OCI-LY7 (cell line): ENCODE data around the gene SLCO4A1. TPM values are rescaled to one million over a fixed set of nuclear protein-coding genes. Genes with fewer than 3 reads are reported as not detected.

Experiments
- BruUV-seq: library from RNA; stranded (reverse); fragments of 400-500 nt; replicated peaks from 2 replicates; lab custom pipeline; 2021; lab: Mats Ljungman, UMichigan
- CTCF ChIA-PET: fragments of 300-600 bp; sonication (Branson Sonifier 250); formaldehyde crosslinking; loops from one replicate; lab custom pipeline; 2022; ENCODE audit warnings: antibody characterized with exemption; ENCODE audit not compliant: unreplicated experiment; lab: Charles Lee
- POLR2A ChIA-PET: fragments of 300-600 bp; sonication (Branson Sonifier 250); formaldehyde crosslinking; loops from one replicate; lab custom pipeline; 2022; ENCODE audit warnings: antibody characterized with exemption; lab: Charles Lee
- DNase-seq: peaks from one replicate; pipeline ENCODE4 v3.0.0-alpha.2; 2015; ENCODE audit warnings: low spot score
- H2AFZ ChIP-seq: fragments of 200-600 bp; sonication (generic), shearing (Covaris generic); 2 replicates; pipeline ENCODE4 v1.6.1; 2014; ENCODE audit warnings: mild to moderate bottlenecking, antibody characterized with exemption, low read length, moderate library complexity
- H3K27ac ChIP-seq: fragments of 200-600 bp; sonication (generic); 2 replicates; pipeline ENCODE4 v1.5.1; 2014; ENCODE audit warnings: mixed run types, low read depth, mild to moderate bottlenecking, moderate library complexity, low read length, inconsistent platforms; ENCODE audit not compliant: poor library complexity, severe bottlenecking
- H3K36me3 ChIP-seq: fragments of 200-600 bp; sonication (generic); 2 replicates; pipeline ENCODE4 v1.6.1; 2014; ENCODE audit warnings: mild to moderate bottlenecking, antibody characterized with exemption, low read length, moderate library complexity, mixed read lengths; ENCODE audit not compliant: insufficient read depth
- H3K4me1 ChIP-seq: fragments of 200-600 bp; sonication (generic); 2 replicates; pipeline ENCODE4 v1.5.1; 2014; ENCODE audit warnings: mild to moderate bottlenecking, low read length; ENCODE audit not compliant: insufficient read depth, poor library complexity, severe bottlenecking
- H3K4me2 ChIP-seq: fragments of 200-600 bp; sonication (generic); 2 replicates; pipeline ENCODE4 v1.6.1; 2014; ENCODE audit warnings: mild to moderate bottlenecking, low read length
- H3K4me3 ChIP-seq: fragments of 200-600 bp; sonication (generic); 2 replicates; pipeline ENCODE4 v1.5.1; 2014; ENCODE audit warnings: mild to moderate bottlenecking, low read depth, low read length; ENCODE audit not compliant: poor library complexity, severe bottlenecking
- H3K79me2 ChIP-seq: fragments of 200-600 bp; sonication (generic); 2 replicates; pipeline ENCODE4 v1.6.1; 2016; ENCODE audit warnings: low read depth, mild to moderate bottlenecking, low read length, moderate library complexity, mixed read lengths; ENCODE audit not compliant: insufficient read depth
- H3K9me2 ChIP-seq: fragments of 200-600 bp; sonication (generic); 2 replicates; pipeline ENCODE4 v1.6.1; 2016; ENCODE audit warnings: mild to moderate bottlenecking, low read length, mixed read lengths; ENCODE audit not compliant: insufficient read depth
- H3K9me3 ChIP-seq: fragments of 200-600 bp; sonication (generic); 2 replicates; pipeline ENCODE4 v1.6.1; 2014; ENCODE audit warnings: mild to moderate bottlenecking, mixed run types, low read length, mixed read lengths
- H4K20me1 ChIP-seq: fragments of 200-600 bp; sonication (generic); 2 replicates; pipeline ENCODE4 v1.6.1; 2014; ENCODE audit warnings: mild to moderate bottlenecking, antibody characterized with exemption, low read length, moderate library complexity, mixed read lengths; ENCODE audit not compliant: insufficient read depth
- EZH2phosphoT487 ChIP-seq: fragments of 200-600 bp; sonication (generic); IDR thresholded peaks from 2 replicates; pipeline ENCODE4 v1.6.1; 2018; ENCODE audit warnings: low read depth, borderline replicate concordance, mild to moderate bottlenecking, mixed run types, antibody characterized with exemption, low read length, moderate library complexity, mixed read lengths
- intact Hi-C: fragments of 100-400 bp; cut with micrococcal nuclease; formaldehyde crosslinking; loops from one replicate; pipeline ENCODE4 v1.10.0; 2022; ENCODE audit not compliant: unreplicated experiment
- total RNA-seq, 2 experiments: library from RNA; depleted of rRNA in 1 of 2; stranded (reverse); fragments of >200 nt in 1 of 2; shearing (Covaris generic) in 1 of 2; gene quantifications; 2 replicates each; pipeline ENCODE4 v1.2.3, GENCODE V29; 2014 to 2022
- TF ChIP-seq, protein P1 (sequence below): fragments of 200-600 bp; sonication (generic); conservative IDR thresholded peaks from 2 replicates; pipeline ENCODE4 v1.5.1; 2014; ENCODE audit warnings: mild to moderate bottlenecking, antibody characterized with exemption, low read length, moderate library complexity, mixed read lengths

SLCO4A1 gene
- total RNA-seq, 2 experiments from 2014 or later: 34.3 to 52.4 TPM

DNA sequence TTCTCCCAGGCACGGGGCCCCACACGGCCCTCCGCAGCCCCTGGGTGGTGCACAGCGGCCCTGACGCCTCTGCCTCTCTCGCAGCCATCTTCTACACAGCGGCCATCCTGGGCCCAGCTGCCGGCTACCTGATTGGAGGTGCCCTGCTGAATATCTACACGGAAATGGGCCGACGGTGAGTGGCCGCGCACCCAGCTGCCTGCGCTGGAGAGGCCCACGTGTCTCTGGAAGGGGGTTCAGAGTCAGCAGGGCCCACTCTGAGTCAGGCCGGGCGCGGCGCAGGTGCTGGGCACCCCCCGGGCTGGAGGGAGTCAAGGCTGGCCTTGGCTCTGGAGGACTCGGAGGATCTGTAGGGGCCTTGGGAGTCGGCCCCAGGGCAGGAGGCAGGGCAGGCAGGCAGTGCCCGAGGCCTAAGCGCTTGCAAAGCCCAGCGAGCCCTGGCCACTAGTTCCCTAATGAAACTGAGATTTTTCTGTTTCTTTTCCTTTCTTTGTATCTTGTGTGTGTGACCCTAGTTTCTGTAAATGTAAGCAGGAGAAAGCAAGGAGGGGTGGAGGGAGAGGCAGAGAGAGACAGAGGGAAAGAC lies 16.4 kb downstream of the SLCO4A1 start:
- ChIA-PET CTCF (no interaction called here), POLR2A (interaction anchor here (0.6 kb wide), 1 partner anchor 130 kb away, joined by 3 read pairs; no protein-coding TSS in a partner anchor)

DNA sequence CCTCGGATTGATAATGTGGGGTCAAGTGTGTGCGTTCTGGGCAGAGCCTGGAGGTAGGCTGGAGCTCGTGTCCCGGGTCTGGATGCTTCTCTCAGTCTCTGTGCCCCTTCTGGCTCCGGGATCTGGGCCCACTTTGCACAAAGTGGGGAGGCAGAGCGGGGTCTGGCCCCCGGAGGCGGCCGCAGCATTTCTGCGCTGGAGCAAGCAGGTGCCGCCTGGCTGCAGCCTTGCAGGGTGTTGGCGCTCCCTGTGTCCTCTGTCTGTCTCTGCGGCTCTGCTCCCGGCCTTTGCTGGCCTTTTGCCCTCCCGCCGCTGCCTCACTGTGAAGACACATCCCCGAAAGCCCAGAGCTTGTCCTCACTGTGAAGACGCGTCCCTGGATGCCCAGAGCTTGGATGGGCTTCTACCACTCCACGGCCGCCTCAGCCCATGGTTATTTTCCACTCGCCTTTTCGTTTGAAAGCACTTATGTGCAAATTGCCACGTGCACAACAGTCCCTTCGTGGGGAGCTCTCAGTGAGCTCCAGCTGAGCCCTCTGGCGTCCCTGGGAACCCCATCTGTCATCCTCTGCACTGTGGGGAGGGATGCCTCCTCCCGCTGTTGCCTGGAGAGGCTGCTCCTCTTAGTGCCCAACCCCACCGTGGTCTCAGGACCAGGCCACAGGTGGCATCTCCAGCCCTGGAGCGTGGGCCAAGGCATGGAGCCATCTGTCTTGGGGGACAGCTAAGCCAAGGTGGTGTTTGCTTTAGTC lies 17.4 kb downstream of the SLCO4A1 start:
- no peak for DNase-seq
- no TSS peak for BruUV-seq
- intact Hi-C loops: no loop called here
- CTCF ChIA-PET: no interaction called here
- no peak overlapping the region for H3K27ac ChIP-seq
- H3K4me1 ChIP-seq: peaks cover 9% of the 10 kb centered on the region
- peaks cover 5% of the 10 kb centered on the region; the same call in 1 of the 2 replicates for H3K79me2 ChIP-seq
- POLR2A ChIA-PET: interaction anchor here (0.6 kb wide), 1 partner anchor 129 kb away, joined by 3 read pairs; no protein-coding TSS in a partner anchor
- H2AFZ ChIP-seq: no peak overlapping the region
- H3K9me3 ChIP-seq: no peaks in the 10 kb centered on the region
- peaks cover 73% of the 10 kb centered on the region for H3K36me3 ChIP-seq
- H3K4me2 ChIP-seq: no peak overlapping the region
- TF ChIP-seq, protein P1, sequence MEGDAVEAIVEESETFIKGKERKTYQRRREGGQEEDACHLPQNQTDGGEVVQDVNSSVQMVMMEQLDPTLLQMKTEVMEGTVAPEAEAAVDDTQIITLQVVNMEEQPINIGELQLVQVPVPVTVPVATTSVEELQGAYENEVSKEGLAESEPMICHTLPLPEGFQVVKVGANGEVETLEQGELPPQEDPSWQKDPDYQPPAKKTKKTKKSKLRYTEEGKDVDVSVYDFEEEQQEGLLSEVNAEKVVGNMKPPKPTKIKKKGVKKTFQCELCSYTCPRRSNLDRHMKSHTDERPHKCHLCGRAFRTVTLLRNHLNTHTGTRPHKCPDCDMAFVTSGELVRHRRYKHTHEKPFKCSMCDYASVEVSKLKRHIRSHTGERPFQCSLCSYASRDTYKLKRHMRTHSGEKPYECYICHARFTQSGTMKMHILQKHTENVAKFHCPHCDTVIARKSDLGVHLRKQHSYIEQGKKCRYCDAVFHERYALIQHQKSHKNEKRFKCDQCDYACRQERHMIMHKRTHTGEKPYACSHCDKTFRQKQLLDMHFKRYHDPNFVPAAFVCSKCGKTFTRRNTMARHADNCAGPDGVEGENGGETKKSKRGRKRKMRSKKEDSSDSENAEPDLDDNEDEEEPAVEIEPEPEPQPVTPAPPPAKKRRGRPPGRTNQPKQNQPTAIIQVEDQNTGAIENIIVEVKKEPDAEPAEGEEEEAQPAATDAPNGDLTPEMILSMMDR: no peak
- TF ChIP-seq EZH2phosphoT487: no peak
- no peak overlapping the region for H3K4me3 ChIP-seq
- no peaks in the 10 kb centered on the region; the same call in 1 of the 2 replicates for H4K20me1 ChIP-seq
- no peaks in the 10 kb centered on the region for H3K9me2 ChIP-seq

More for the DNA sequence above, 16.4 kb downstream of the SLCO4A1 start:
- no peaks in the 10 kb centered on the region for H3K9me2 ChIP-seq
- no peak overlapping the region for H2AFZ ChIP-seq
- no peak for DNase-seq
- no peaks in the 10 kb centered on the region; the same call in 1 of the 2 replicates for H4K20me1 ChIP-seq
- H3K4me2 ChIP-seq: no peak overlapping the region
- intact Hi-C loops: no loop called here
- H3K79me2 ChIP-seq: peaks cover 13% of the 10 kb centered on the region; the same call in 1 of the 2 replicates
- no peak overlapping the region for H3K4me3 ChIP-seq
- peaks cover 73% of the 10 kb centered on the region for H3K36me3 ChIP-seq
- peaks cover 18% of the 10 kb centered on the region for H3K4me1 ChIP-seq
- H3K27ac ChIP-seq: no peak overlapping the region
- TF ChIP-seq EZH2phosphoT487: no peak
- TF ChIP-seq, protein P1: no peak
- no TSS peak for BruUV-seq
- no peaks in the 10 kb centered on the region for H3K9me3 ChIP-seq

- no peak overlapping the region for H3K4me2 ChIP-seq
- H3K9me2 ChIP-seq: no peaks in the 10 kb centered on the region
- no TSS peak for BruUV-seq
- DNase-seq: no peak
- H3K4me1 ChIP-seq: peaks cover 4% of the 10 kb centered on the region
- TF ChIP-seq EZH2phosphoT487: no peak
- TF ChIP-seq, protein P1: no peak
- intact Hi-C loops: no loop called here
- ChIA-PET POLR2A (no interaction called here), CTCF (no interaction called here)
- peaks cover 79% of the 10 kb centered on the region for H3K36me3 ChIP-seq
- no peak overlapping the region for H3K27ac ChIP-seq
- no peak overlapping the region for H2AFZ ChIP-seq
- no peaks in the 10 kb centered on the region; the same call in 1 of the 2 replicates for H4K20me1 ChIP-seq
- no peaks in the 10 kb centered on the region for H3K9me3 ChIP-seq
- H3K79me2 ChIP-seq: no peaks in the 10 kb centered on the region
- H3K4me3 ChIP-seq: no peak overlapping the region
Measured at GRCh38 chr20:62660240-62660615, 17.9 kb downstream of the SLCO4A1 start.
